SU-DHL-6 (cell line): ENCODE data around the gene M1AP.

Experiments used
- EZH2phosphoT487 ChIP-seq: fragments of 200-600 bp; sonication (generic), shearing (Covaris generic); conservative IDR thresholded peaks from 2 replicates; pipeline ENCODE4 v1.6.1; 2018; ENCODE audit warnings: mild to moderate bottlenecking, antibody characterized with exemption, low read length, moderate library complexity, mixed read lengths
- TF ChIP-seq, protein P1 (sequence below): fragments of 200-600 bp; sonication (generic); IDR thresholded peaks from one replicate; pipeline ENCODE4 v1.5.1; 2017; ENCODE audit warnings: antibody characterized with exemption, mild to moderate bottlenecking, low read length, moderate library complexity; ENCODE audit not compliant: insufficient read depth, poor library complexity, severe bottlenecking

DNA sequence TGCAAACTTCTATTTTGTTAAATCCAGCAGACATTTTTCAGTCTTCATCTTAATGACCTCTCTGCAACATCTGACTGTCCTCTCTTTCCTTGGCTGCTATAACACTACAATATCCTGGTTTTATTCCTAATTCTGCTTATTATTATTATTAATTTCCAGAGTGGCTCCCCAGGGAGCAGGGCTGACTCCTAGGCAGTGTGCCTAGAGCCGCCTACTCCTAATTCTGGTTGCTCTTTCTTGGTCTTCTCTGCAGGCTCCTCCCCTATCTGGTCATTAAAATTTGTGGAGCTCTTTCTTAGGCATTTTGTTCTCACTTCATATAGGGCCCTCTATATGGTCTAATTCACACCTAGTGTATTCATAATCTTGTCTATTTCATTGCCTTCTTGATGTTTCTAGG is 105.2 kb downstream of the M1AP start:
- TF ChIP-seq, protein P1, sequence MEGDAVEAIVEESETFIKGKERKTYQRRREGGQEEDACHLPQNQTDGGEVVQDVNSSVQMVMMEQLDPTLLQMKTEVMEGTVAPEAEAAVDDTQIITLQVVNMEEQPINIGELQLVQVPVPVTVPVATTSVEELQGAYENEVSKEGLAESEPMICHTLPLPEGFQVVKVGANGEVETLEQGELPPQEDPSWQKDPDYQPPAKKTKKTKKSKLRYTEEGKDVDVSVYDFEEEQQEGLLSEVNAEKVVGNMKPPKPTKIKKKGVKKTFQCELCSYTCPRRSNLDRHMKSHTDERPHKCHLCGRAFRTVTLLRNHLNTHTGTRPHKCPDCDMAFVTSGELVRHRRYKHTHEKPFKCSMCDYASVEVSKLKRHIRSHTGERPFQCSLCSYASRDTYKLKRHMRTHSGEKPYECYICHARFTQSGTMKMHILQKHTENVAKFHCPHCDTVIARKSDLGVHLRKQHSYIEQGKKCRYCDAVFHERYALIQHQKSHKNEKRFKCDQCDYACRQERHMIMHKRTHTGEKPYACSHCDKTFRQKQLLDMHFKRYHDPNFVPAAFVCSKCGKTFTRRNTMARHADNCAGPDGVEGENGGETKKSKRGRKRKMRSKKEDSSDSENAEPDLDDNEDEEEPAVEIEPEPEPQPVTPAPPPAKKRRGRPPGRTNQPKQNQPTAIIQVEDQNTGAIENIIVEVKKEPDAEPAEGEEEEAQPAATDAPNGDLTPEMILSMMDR, result no peak
- TF ChIP-seq EZH2phosphoT487, result no peak
